Activated CD8-positive, alpha-beta memory T cell treated with anti-CD3 and anti-CD28 coated beads, Interleukin-2, amount 50 U/mL, for 24 hours (primary cell): ENCODE results near the gene MEG3.
"Not testable (repeated sequence)": the region's sequence is repeated elsewhere in the genome, so short reads cannot be mapped to it uniquely, and the experiment has no call there.

Experiments used
- DNase-seq: peaks from one replicate; pipeline ENCODE4 v3.0.0-alpha.2; 2020; ENCODE audit errors: extremely low read depth

MEG3 gene

GRCh38 chr14:100815478-100816285, 10.2 kb upstream of the MEG3 start:
- no peak for DNase-seq

DNA sequence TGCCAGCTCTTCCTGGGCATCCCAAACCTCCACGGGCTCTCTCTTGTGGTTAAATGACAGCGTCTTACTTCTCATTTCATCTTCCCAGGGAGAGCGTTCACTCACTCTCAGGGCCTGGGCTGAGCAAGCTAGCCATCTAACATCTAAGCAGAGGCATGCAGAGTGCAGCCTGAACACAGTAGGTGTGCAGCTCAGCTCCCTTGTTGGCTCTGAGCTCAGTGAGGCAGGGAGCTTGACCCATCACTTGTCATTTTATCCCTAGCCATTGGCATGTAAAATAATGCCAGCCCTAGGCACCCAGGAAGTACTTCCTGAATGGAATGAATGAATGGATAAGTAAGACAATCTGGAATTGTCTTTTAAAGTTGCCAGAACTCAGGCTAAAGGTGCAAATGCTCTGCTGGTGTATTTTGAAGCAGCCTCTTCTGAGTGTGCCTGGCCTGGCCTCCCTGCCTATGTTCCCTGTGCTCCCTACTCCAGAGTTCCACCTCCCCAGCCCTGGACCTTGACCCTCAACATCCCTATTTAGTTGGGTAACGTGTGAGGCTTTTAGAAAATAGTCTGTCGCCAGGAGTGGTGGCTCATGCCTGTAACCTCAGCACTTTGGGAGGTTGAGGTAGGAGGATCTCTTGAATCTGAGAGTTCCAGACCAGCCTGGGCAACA, 9.5 kb upstream of the MEG3 start:
- DNase-seq, result no peak

DNA sequence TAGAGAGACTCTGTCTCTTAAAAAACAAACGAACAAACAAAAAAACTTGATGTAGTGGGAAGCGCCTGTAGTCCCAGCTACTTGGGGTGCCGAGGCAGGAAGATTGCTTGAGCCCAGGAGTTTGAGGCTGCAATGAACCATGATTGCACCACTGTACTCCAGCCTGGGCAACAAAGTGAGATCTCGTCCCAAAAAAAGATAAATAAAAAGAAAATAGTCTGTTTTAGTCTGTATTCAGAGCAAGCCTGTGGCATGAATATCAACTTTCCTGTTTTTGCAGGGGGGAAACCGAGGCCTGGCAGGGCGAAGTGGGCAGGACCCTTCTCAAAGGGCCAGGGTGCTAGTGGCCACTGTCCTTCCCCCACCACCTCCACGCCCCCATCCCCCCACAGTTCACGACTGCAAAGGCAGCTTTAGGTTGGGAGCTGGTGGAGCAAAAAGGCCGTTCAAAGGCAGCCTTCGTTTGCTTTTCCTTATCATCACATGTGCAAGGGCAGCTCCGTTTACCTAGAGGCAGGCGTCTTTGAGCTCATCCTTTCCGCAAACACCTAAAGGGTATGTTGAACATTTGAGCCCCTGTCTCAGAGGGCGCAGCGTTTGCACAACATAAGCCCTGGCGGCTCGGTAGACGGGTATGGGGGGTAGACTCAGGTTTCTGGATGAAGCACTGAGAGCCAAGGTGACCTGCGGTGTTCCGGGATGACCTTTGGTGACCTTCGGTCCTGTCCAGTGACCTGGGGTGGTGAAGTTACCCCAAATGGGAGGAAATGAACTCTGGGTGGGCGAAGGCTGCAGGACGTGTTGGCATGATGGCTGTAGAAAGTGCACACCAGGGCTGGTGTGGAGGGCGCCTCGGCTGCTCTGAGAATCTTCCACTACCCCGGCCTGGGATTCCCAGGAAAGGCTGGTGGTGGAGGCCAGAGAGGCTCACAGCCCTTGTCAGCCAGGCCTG, 8.7 kb upstream of the MEG3 start:
- no peak for DNase-seq

- DNase-seq, result no peak
These were observed 7.7 kb upstream of the MEG3 start for GRCh38 chr14:100818221-100818699.

DNA sequence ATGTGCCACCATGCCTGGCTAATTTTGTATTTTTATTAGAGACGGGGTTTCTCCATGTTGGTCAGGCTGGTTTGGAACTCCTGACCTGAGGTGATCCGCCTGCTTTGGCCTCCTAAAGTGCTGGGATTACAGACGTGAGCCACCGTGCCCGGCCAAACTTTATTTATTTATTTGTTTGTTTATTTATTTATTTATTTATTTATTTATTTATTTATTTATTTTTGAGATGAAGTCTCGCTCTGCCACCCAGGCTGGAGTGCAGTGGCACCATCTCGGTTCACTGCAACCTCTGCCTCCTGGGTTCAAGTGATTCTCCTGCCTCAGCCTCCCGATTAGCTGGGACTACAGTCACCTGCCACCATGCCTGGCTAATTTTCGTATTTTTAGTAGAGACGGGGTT, 7.0 kb upstream of the MEG3 start:
- DNase-seq, result not testable (repeated sequence)

DNA sequence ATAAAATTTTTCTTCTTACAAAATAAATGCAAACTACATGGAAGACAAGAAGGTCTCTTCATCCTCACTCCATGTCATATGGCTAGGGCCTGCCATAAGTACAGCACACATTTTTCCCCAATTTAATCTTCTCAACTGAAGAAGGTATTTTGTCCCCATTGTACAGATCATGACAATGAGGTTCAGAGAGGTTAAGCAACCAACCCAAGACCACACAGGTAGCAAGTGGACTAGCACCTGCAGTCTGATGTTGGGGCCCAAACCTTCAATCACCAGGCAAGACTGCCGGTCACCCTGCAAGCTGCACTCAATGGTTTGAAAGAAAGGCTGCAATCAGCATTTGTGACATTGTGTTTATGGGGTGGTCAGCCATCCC, 6.5 kb upstream of the MEG3 start:
- no peak for DNase-seq

DNA sequence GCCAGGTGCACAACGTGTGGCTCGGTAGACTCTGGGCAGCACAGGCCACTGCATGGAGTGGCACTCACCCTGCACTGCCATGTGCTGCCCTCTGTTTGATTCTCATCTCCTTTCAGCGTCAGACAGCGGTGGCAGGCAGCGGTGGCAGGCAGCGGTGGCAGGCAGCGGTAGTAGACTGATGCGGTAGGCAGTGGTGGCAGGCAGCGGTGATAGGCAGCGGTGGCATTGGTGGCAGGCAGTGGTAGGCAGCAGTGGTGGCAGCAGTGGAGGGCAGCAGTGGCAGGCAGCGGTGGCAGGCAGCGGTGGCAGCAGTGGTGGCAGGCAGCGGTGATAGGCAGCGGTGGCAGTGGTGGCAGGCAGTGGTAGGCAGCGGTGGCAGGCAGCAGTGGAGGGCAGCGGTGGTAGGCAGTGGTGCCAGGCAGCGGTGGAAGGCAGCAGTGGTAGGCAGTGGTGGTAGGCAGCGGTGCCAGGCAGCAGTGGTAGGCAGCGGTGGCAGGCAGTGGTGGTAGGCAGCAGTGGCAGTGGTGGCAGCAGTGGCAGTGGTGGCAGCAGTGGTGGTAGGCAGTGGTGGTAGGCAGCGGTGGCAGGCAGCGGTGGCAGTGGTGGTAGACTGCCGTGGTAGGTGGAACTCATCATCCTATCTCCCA, 6.0 kb upstream of the MEG3 start:
- no peak for DNase-seq

DNA sequence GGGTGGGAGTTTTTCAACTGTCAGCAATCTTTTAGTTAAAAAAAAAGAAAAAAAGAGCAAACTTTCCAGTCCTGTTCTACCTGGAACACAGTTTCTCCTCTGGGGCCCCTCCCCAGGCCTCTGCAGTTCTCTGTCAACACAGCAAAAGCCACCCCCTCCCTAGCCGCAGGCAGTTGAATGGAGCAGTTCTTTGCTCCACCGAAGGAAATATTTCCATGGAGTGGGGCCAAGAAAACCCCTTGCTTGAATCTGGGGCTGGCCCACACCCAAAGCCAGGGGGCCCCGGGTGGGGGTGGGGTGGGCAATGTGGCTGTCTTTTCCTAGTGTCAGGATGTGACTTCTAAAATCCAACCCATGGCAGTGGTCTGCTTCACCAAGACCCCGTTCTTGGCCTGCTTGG, 5.0 kb upstream of the MEG3 start:
- no peak for DNase-seq

DNA sequence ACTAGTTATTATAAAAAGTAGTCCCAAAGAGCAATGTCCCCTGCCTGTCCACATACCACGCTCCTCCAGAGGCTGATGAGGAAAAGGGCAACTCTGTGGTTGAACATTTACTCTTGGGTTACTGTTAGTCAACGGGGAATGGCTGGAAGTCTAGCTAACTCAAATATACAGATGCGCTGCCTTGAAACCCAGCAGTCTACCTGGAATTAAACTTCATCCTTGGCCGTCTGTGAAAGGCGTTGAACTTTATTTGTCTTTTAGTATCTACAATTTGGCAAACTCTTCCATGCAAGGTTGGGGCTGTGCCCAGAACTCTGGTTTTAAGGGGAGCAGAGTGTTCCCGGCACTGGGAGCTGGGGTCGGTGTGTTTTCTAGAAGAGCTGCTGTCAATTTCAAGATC, 3.9 kb upstream of the MEG3 start:
- DNase-seq, result no peak

GRCh38 chr14:100822532-100823296, 3.2 kb upstream of the MEG3 start:
- DNase-seq, result no peak

DNA sequence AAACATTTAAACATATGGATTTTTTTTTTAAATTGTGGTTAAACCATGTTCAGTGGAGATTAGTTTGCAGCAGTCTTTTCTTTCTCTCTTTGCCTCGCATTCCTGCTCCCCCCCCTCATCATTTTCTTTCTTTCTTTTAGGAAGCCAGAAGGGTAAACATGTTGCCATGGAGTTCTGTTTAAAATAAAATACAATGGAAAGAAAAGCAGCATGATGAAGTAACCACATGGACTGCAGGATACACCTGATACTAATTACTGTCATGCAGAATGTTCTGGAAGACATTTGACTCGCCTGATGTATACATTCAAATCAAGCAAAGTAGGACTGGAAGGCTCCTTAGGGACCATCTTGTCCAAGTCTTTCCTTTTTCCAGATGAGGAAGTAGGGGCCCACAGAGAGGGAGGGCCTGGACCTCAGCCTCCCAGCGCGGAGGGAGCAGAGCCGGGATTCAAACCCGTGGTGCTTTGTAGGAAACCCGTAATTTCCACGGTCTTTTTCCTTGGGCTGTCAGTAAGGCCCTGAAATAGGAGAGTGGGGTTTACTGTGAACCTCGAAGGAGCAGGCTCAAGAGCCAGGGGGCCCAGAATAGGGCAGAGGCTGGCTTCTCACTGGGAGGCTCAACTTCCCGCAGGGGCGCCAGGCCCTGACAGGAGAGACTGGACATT, 2.4 kb upstream of the MEG3 start:
- no peak for DNase-seq

GRCh38 chr14:100824091-100824551, 1.8 kb upstream of the MEG3 start:
- DNase-seq, result no peak

GRCh38 chr14:100824901-100825712, 811 bp upstream of the MEG3 start:
- DNase-seq, result no peak

DNA sequence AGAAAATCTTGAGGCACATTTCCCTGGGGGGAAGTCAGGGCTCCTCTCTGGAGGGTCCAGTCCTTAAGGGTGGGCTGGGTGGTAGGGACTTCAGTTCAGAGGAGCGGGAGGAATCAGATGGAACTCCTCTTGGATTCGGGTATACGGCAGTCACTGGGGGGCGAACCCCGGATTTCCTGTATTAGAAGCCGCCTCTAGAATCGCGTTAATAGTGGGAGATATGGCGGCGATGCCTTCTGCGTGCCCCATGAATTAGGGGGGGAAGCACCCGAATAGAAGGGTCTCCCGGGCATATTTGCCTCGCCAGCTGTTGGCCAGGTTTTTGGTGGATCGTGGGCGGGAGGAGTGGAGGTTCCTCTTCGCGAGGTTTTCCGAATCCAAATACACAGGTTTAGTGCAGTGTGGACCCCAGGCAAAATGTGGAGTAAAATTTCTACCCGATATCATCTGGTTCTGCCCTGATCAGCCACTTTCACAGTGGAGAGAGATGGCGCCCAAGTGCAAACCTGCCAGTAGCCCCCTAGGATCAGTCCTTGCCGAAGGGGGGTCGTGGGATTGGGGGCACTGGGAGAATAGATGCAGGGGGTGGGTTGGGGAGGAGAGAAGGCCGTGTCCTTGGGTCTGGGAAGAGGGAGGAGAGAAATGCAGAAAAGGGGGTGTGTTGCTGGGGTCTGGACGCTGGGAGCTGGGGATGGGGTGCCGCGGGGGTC, 628 bp downstream of the MEG3 start:
- DNase-seq, result no peak

GRCh38 chr14:100827101-100828021, 1.4 kb downstream of the MEG3 start:
- no peak for DNase-seq

DNA sequence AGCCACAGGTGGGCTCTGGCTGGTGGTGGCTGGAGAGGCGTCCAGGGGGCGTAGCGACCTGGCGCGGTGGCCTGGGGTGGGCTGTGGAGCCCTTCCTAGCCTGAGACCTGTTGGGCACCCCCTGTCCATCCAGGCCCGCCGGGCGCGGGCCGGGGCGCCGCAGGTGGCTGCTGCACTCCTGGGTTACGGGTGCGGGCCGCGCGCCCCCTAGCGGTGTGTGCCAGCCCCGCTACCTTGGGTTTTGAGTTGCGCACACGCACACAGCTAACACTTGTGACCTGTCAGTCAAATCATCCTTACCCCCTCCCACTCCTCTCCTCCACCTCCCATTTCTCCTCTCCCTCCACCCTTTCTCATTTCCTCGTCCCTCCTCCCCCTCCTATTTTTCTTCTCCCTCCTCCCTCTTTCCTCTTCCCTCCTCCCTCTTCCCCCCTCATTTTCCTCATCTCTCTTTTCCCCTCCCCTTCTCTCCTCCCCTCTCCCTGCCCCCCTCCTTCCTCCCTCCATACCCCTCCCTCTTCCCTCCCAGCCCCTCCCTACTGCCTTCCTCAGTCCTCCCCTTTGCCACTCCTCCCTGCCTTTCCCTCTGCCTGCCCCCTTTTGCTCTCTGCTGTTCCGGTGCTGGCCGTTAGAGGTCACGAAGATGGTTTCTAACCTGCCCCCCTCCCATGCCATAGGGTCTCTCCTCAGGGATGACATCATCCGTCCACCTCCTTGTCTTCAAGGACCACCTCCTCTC, 2.3 kb downstream of the MEG3 start:
- no peak for DNase-seq

DNA sequence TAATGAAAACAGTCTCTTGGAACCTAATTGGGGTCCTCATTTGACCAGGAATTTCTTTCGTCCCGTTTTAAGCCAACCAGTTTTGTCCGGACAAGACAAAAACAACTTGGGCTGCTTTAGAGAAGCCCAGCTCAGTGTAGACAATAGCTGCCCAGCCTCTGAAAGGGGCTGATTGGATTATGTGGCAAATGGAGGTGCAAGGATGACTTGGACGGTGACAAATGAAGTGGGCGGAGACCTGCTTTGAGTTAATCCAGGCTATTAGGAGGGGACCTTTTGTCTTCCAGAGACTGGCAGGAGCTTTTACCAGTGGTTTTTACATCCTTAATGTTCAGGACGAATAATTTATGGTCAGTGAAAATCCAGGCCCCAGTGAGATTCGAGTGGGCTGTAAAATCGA, 4.8 kb downstream of the MEG3 start:
- no peak for DNase-seq
